GM10847 (cell line): Measurements from ENCODE around the gene ADCY2.

Source experiments
- POLR2A ChIP-seq: IDR thresholded peaks from 2 replicates; pipeline ENCODE4 v1.6.1; 2011; ENCODE audit not compliant: insufficient read length; ENCODE audit errors: extremely low read depth

Gene ADCY2

DNA sequence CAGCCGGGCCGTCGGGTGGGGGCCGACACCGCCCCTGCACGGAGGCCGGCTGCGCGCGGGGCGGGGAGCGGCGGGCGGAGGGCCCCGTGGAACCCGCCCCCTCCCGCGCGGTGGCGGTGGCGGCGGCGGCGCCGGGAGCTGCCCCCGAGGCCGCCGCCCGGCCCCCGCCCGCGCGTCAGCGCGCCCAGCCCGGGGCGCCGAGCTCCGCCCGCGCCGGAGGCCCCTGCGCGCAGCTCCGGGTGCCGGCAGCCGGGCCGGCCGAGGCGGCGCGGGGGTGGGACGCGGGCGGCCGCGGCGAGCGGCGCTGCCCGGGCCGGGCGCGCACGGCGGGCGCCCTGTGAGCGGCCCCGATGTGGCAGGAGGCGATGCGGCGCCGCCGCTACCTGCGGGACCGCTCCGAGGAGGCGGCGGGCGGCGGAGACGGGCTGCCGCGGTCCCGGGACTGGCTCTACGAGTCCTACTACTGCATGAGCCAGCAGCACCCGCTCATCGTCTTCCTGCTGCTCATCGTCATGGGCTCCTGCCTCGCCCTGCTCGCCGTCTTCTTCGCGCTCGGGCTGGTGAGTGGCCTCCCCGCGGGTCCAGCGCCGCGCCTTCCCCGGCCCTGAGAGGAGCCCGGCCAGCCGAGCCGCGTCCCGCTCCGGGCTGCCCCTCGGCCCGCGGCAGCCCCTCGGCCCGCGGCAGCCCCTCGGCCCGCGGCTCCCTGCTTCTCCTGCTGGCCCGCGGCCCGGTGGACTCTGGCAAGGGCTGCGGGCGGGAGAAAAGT lies at the start of gene ADCY2:
ADCY2 (plus strand) TSS at position 192 of the 766 bp plus-strand sequence; CDS start at position 351, 159 bp downstream.
- no peak for TF ChIP-seq POLR2A

DNA sequence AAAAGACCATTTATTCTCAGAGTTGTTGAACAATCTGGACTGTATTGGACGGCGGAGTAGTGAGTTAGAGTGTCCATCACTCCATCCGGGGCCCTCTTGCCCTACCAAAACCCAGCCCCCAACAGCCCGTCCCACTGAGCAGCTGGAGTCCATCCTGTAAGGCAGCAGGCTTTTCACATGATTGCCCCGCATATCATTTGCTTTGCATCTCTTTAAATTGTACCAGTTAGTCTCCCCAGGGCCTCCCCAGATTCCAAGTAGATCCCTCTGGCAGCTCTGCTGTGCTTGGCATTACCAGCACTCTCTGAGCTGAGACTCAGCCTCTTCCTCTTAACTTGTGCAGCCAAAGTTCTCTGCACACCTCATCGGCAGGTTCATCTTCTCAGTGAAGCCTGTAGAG lies 48.6 kb upstream of the ADCY2 start:
- TF ChIP-seq POLR2A = no peak

DNA sequence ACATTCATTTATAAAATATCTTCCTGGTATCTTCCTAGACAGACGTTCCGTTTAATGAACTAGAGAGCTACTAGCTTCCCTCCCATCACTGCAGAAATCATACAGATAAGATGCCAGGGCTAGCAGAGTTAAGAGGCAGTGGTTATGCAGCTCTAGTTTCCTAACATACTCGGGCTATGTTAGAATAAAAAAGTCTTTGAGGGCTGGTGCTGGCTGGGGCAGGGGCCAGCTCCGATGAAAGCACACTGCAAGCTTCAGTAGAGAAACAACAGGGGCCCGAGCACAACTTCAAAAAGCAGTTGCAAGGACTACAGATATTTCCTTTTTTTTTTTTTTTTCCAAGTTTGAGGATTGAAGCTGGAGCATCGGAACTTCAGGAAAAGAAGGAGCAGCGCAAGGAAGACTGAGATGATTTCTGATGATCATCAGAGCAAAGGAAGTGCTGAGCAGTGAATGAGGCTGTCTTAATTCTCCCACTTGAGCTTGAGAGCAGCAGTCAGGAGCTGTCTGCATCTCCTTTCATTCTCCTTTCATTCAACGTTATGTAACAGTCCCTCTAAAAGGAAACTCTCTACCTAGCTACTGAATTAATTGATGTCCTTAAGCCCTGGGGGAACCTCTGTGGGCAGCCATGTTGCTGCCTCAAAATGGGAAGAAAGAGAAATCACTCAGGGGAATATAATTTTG lies 47.6 kb upstream of the ADCY2 start:
- no peak for TF ChIP-seq POLR2A

DNA sequence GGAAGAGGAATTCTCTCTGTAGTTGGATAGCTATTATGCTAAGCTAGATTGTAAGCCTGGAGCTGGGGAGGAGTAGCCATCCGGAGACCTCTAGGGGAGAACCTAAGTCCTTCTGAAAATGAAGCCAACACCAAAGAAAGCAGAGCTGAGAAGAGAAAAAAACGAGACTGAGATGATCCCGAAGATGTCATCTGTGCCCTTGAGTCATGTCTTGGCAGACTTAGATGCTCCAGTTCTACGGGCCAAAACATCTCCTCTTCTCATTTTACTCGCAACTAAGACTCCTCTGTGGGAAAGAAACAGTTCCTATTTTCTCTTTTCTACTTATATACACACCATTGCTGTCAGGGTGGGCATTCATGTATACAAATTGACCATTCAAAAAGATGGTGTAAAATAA lies 34.3 kb upstream of the ADCY2 start:
- no peak for TF ChIP-seq POLR2A

DNA sequence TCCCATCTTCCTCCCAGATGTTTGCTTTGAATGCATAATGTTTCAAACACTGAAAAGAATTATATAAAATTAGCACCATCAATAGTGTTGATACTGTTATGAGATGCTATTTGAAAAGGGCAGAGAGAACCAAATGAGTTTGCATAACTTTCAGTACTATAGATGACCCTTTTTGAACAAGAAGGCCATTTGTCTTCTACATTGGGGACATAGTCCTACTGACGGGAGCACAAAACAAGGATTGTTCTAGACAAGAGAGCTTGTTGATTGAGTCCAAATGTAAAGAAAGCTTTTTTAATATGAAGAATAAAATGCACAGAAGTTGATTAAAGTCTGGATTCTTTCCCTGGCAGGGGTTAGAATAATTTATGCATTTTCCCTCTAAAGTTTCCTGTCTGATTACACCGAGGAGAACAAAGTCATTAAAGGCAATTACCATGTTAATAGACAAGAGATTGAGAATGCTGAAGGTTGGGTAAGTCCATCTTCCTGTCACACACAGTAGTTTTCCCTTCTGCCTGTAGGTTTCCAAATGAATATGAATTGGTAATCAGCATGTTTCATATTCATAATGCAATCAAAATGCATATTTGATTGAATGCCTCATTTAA lies 32.8 kb upstream of the ADCY2 start:
- TF ChIP-seq POLR2A = no peak

DNA sequence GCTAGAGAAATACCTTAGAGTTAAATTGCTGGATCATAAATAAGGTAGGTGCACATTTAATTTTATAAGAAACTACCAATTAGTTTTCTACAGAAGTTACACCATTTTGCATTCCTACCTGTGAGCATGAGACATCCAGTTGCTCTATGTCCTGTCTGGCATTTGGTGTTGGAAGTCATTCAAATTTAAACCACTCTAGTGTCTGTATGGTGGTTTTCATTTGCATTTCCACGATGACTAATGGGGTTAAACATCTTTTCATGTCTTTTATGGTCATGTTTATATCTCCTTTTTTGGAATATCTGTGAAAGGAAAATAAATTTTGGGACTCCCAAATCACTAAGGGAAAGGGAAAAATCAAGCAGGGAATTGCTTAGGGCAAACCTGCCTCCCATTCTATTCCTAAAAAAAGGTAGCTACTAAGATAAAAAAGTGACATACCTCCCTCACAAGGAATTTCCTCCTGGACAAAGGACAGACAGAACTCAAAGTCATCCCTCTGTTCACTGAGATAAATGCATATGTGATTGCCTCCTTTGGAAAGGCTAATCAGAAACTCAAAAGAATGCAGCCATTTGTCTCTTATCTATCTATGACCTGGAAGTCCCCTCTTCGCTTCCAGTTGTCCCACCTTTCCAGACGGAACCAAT lies 31.6 kb upstream of the ADCY2 start:
- no peak for TF ChIP-seq POLR2A

DNA sequence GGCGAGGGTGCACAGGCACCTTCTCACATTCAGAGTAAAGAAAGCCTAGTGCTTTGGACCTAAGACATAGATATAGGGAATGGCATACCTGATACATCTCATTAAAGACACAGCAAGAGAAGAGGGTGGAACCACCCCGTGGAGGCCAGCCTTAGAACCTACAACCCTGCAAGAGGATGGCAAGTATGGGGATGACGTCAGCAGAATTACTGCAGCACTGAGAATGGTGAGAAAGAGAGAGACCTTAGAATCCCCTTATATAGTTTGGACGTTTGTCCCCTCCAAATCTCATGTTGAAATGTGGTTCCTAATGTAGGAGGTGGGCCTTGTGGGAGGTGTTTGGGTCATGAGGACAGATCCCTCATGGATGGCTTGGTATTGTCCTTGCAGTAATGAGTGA lies 28.2 kb upstream of the ADCY2 start:
- no peak for TF ChIP-seq POLR2A

DNA sequence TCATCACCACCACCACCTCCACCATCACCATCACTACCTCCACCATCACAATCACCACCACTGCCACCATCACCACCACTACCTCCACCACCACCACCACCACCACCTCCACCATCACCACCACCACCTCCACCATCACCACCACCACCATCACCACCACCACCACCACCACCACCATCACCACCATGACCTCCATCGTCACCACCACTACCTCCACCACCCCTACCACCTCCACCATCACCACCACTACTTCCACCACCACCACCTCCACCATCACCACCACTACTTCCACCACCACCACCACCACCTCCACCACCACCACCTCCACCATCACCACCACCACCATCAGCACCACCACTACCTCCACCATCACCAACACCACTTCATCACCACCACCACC lies 23.5 kb upstream of the ADCY2 start:
- no peak for TF ChIP-seq POLR2A

DNA sequence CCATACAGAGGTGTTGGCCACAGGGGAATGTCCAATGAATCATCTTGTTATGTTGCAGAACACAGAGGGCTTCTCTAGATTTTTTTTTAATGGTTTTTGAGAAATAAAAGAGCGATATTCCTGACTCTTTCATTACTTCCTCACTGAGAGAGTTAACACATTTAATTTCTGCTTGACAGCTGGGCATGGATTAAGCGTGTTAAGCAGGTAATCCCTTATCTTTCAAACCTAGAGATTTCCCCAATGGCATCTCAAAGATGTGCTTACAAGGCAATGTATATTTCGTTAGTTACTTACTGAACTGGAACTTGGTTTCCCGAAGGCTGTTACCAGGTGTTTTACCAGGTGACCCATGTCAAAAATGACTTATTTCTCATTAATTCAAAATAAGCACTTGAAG lies 21.8 kb upstream of the ADCY2 start:
- no peak for TF ChIP-seq POLR2A

DNA sequence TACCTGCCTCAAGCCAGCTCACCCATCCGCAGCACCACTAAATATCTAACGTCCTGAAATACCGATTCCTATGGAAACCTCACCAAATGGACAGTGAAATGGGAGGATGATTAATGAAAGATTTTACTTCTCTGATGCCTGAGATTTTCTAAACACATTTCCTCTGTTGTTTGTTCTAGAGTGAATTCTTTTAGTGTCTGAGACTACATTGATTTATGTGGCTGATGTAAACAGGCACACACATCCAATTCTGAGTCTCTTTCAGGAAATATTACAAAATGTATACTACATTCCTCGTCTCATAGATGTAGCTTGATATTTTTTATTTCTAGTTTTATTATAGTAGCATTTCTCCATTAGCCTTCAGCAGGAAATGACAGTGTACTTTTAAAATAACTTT lies 20.5 kb upstream of the ADCY2 start:
- no peak for TF ChIP-seq POLR2A

DNA sequence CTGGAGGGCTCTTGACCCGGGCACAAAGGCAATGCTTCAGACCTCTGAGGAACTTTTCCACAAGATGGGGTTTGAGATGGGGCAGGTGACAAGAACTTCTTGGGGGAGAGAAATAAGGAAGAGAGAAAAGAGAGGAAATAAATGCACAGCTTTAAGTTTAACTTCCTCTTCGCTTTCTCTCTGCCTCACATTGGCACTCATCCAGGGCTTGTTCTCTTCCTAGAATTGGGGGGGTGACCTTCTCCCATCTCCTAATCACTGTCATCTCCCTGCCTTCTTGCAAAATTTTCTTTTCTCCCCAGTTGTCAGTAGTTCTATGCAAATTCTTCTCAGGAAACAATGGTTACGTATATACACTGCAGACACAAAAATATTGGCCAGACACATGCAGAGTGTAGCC lies 19.1 kb upstream of the ADCY2 start:
- TF ChIP-seq POLR2A = no peak

DNA sequence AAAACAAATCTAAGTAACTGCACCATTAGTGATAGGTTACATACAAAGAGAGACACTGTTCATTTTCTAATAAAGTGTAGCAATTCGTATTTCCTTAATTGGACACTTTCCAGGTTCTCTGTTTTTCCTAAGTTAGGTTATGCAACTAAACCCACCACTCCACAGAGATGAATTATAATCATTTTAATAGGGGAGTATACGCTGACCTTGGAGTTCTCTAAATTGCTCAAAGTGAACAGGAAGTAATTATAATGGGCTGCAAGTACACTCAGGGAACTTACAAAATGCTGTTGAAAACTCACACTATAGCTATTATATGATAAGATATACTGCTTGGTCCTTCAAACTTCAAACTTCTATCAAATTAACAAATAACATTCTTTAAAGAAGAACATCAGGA lies 18.2 kb upstream of the ADCY2 start:
- TF ChIP-seq POLR2A = no peak

DNA sequence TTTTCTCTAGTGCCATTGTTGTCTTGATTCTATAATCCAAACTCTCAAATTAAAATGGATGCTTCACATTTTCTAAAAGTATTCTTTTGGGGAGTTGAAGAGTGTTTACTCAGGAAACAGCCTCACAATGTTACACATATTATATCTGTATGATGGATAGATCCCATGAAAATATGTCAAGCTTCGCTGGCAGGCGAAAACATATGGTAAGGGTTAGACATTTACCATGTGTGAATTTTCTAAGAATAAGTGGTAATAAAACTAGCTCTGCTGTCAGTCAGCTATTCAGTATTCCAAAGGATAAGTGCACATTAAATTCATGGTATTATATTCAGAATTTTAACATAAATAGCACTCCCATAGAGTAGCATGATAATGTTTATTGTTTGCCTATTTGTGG lies 13.3 kb upstream of the ADCY2 start:
- no peak for TF ChIP-seq POLR2A

DNA sequence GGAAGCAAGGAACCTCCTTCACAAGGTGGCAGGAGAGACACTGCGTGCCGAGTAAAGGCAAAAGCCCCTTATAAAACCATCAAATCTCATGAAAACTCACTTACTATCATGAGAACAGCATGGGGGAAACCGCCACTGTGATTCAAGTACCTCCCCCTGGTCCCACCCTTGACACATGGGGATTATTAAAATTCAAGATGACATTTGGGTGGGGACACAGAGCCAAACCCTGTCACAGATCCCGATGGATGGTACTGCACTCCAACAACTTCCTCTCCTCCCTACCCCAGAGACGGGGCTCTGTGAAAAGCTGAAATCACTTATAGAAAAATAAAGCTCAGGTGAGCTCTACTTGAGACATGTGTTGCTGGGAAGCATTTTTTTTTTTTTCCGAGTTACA lies 10.3 kb upstream of the ADCY2 start:
- no peak for TF ChIP-seq POLR2A

DNA sequence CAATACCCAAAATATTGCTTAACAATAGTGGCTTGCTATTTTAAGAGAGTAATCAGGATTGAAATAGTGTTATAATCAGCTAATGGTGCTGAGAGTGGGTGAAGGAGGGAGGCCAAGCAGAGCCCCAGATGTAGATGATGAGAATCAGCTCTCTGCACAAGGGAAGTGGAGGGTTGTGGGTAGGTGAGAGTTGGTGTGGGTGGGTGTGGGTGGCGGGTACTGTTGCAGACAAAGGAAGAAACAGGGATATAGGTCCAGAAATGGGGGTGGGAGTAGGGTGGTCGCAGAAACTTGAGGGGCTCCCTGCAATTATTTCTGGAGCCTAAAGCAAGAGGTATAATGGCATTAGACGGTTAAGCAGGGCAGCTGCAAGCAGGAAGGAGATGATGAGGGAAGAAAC lies 7.4 kb upstream of the ADCY2 start:
- TF ChIP-seq POLR2A = no peak

DNA sequence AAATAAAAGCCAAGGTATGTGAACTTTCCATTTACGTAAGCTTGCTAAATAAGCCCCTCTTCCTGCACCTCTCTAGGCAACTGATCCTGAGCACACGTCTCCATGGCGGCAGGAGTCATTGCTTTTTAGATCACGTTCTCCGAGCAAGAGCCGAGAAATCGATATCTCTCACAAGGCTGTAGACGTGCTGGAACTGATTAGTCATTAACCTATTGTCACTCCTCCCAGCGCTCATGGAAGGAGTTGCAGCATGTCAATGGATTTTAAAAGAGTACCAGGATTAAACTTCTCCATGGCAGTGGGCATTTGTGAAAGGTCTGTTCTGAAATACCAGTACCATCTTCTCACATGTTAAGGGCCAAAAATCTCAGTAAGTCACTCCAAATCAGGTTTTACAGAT lies 4.7 kb upstream of the ADCY2 start:
- no peak for TF ChIP-seq POLR2A
